Hepatocyte (in vitro differentiated cells): ENCODE results near the gene LGR4. TPM values are rescaled to one million over a fixed set of nuclear protein-coding genes. Genes with fewer than 3 reads are reported as not detected.

Experiments used
- DNase-seq: peaks from one replicate; pipeline ENCODE4 v3.0.0-alpha.2; 2016; ENCODE audit warnings: low spot score
- H2AFZ ChIP-seq: fragments of 200-600 bp; sonication (generic); 2 replicates; pipeline ENCODE4 v1.6.0; 2016; ENCODE audit warnings: antibody characterized with exemption, mild to moderate bottlenecking
- H3K27ac ChIP-seq: fragments of 200-600 bp; sonication (generic); 2 replicates; pipeline ENCODE4 v1.5.1; 2016; ENCODE audit warnings: mild to moderate bottlenecking
- H3K27me3 ChIP-seq: fragments of 200-600 bp; sonication (generic); 2 replicates; pipeline ENCODE4 v1.6.1; 2016
- H3K36me3 ChIP-seq: fragments of 200-600 bp; sonication (generic); replicated peaks from 2 replicates; pipeline ENCODE4 v1.5.1; 2016; ENCODE audit warnings: low read depth; ENCODE audit not compliant: insufficient read depth
- H3K4me1 ChIP-seq: fragments of 200-600 bp; sonication (generic); 2 replicates; pipeline ENCODE4 v1.5.1; 2016; ENCODE audit warnings: mild to moderate bottlenecking, moderate library complexity; ENCODE audit not compliant: insufficient read depth
- H3K4me2 ChIP-seq: fragments of 200-600 bp; sonication (generic); 2 replicates; pipeline ENCODE4 v1.6.0; 2016
- H3K4me3 ChIP-seq: fragments of 200-600 bp; sonication (generic); 2 replicates; pipeline ENCODE4 v1.5.1; 2016; ENCODE audit warnings: mild to moderate bottlenecking
- H3K79me2 ChIP-seq: fragments of 200-600 bp; sonication (generic); 2 replicates; pipeline ENCODE4 v1.6.0; 2017; ENCODE audit warnings: mild to moderate bottlenecking
- H3K9me2 ChIP-seq: fragments of 200-600 bp; sonication (generic); replicated peaks from 2 replicates; pipeline ENCODE4 v1.6.0; 2017; ENCODE audit warnings: mild to moderate bottlenecking; ENCODE audit not compliant: insufficient read depth
- H3K9me3 ChIP-seq: fragments of 200-600 bp; sonication (generic); 2 replicates; pipeline ENCODE4 v1.5.1; 2016; ENCODE audit warnings: low read depth, mild to moderate bottlenecking
- H4K20me1 ChIP-seq: fragments of 200-600 bp; sonication (generic); 2 replicates; pipeline ENCODE4 v1.6.0; 2016; ENCODE audit warnings: mild to moderate bottlenecking; ENCODE audit not compliant: insufficient read depth, poor library complexity, severe bottlenecking
- EZH2 ChIP-seq: fragments of 200-600 bp; sonication (generic); IDR thresholded peaks from 2 replicates; pipeline ENCODE4 v1.6.1; 2016; ENCODE audit warnings: antibody characterized with exemption, mild to moderate bottlenecking, borderline replicate concordance
- EZH2phosphoT487 ChIP-seq: fragments of 200-600 bp; sonication (generic); IDR thresholded peaks from one replicate; pipeline ENCODE4 v1.6.1; 2018; ENCODE audit warnings: antibody characterized with exemption, mild to moderate bottlenecking, low read depth, moderate library complexity; ENCODE audit not compliant: unreplicated experiment, severe bottlenecking
- WGBS: methylation state at CpG from one replicate; pipeline ENCODE4 v1.1.6; 2016; ENCODE audit warnings: low lambda C conversion rate; ENCODE audit errors: missing lambda C conversion rate; 5-methylcytosine and 5-hydroxymethylcytosine counted together
- polyA plus RNA-seq: library from polyadenylated mRNA; unstranded; fragments of >200 nt; fragmentation: Nextera tagmentation; extraction: Ambion mirVana; gene quantifications from 2 replicates; pipeline ENCODE4 v1.2.1, GENCODE V29; 2016
- total RNA-seq: library from RNA; depleted of rRNA; stranded (reverse); fragments of >200 nt; gene quantifications from 2 replicates; pipeline ENCODE4 v1.2.3, GENCODE V29; 2014
- TF ChIP-seq, protein P1 (sequence below): fragments of 200-600 bp; sonication (generic); IDR thresholded peaks from 2 replicates; pipeline ENCODE4 v1.5.1; 2016; ENCODE audit warnings: antibody characterized with exemption, mild to moderate bottlenecking; ENCODE audit not compliant: poor library complexity

LGR4 gene
- total and polyA plus RNA-seq, 2 experiments from 2014 or later: 27.2 to 115 TPM

DNA sequence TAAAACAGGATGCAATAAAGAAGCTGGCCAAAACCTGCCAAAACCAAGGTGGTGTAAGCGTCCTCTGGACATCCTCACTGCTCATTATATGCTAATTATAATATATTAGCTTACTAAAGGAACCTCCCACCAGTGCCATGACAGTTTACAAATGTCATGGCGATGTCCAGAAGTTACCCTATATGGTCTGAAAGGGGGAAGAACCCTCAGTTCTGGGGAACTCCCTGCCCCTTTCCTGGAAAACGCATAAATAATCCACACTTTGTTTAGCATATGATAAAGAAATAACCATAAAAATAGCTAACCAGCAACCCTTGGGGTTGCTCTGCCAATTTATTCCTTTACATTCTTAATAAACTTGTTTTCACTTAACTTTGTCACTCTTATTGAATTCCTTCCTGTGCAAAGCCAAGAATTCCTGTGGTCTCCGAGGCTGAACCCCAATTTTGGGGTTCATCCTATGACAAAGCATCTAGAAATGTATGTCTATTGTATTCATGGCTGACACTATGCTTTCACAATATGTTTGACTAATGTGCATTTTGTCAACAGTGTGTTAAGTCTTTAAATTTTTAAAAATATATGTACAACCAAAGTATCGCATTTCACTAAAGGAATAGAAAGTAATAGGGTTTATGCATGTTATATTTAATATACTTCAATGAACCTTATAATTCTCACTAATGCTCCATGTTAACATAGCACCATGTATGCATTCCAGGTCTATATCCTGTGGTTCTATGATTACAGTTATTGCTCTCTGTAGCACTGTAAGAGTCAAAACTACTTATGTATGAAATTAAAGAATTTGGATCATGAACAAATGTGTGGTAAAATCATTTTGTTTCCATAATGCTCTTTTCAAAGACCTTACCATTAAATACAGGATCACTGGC lies 25.1 kb downstream of the LGR4 start:
- H3K36me3 ChIP-seq: no peaks in the 10 kb centered on the region
- H3K4me2 ChIP-seq: no peak overlapping the region
- WGBS: 94% methylated on average over 5 of the region's 5 CpGs
- H3K79me2 ChIP-seq: peaks cover 93% of the 10 kb centered on the region
- no peak overlapping the region for H3K4me3 ChIP-seq
- DNase-seq: no peak
- no peaks in the 10 kb centered on the region for H3K27me3 ChIP-seq
- no peaks in the 10 kb centered on the region for H3K9me3 ChIP-seq
- H3K4me1 ChIP-seq: peaks cover 20% of the 10 kb centered on the region
- TF ChIP-seq EZH2phosphoT487 (no peak), EZH2 (no peak)
- TF ChIP-seq, protein P1, sequence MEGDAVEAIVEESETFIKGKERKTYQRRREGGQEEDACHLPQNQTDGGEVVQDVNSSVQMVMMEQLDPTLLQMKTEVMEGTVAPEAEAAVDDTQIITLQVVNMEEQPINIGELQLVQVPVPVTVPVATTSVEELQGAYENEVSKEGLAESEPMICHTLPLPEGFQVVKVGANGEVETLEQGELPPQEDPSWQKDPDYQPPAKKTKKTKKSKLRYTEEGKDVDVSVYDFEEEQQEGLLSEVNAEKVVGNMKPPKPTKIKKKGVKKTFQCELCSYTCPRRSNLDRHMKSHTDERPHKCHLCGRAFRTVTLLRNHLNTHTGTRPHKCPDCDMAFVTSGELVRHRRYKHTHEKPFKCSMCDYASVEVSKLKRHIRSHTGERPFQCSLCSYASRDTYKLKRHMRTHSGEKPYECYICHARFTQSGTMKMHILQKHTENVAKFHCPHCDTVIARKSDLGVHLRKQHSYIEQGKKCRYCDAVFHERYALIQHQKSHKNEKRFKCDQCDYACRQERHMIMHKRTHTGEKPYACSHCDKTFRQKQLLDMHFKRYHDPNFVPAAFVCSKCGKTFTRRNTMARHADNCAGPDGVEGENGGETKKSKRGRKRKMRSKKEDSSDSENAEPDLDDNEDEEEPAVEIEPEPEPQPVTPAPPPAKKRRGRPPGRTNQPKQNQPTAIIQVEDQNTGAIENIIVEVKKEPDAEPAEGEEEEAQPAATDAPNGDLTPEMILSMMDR: no peak
- H2AFZ ChIP-seq: no peak overlapping the region
- H3K27ac ChIP-seq: no peak overlapping the region
- H4K20me1 ChIP-seq: peaks cover 35% of the 10 kb centered on the region
- no peaks in the 10 kb centered on the region for H3K9me2 ChIP-seq

DNA sequence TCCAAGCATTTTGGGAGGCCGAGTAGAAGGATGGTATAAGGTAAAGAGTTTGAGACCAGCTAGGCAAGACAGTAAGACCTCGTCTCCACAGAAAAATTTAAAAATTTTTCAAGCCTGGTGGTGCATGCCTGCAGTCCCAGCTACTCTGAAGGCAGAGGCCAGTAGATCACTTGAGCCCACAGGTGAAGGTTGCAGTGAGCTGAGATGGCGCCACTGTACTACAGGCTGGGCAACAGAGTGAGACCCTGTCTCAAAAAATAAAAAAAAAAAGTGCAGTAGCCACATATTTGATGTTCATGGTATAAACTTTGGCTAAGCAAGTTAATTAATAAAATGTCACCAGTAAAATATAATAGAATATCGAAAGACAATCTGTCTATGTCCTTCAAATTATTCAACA lies 27.0 kb downstream of the LGR4 start:
- peaks cover 15% of the 10 kb centered on the region for H3K4me1 ChIP-seq
- peaks cover 94% of the 10 kb centered on the region for H3K79me2 ChIP-seq
- H3K27me3 ChIP-seq: no peaks in the 10 kb centered on the region
- no peak for DNase-seq
- no peak overlapping the region for H3K27ac ChIP-seq
- no peaks in the 10 kb centered on the region for H3K9me3 ChIP-seq
- H4K20me1 ChIP-seq: peaks cover 42% of the 10 kb centered on the region
- no peak overlapping the region for H3K4me3 ChIP-seq
- no peak overlapping the region for H2AFZ ChIP-seq
- no peak overlapping the region for H3K4me2 ChIP-seq
- no peaks in the 10 kb centered on the region for H3K9me2 ChIP-seq
- TF ChIP-seq, protein P1: no peak
- no peak for TF ChIP-seq EZH2
- no peaks in the 10 kb centered on the region for H3K36me3 ChIP-seq
- WGBS: 95% methylated on average over 4 of the region's 4 CpGs

DNA sequence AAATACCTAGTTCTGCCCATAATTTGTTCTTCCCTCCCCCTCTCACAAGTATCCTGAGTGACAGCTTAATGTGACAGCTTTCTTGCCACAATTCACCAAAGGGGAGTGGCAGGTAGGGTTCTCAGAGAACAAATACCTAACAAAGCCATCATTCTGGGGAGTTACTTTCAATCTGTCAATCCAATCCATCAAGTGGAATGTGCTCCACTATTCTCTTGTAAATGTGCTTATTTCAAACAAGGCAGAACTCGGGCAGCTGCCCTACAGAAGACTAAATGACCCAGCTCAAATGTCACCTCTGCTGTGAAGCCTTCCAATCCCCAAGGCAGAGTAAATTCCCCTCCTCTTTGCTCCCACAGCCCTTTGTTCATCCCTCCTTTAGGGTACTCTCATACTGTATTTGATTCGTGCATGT lies 27.8 kb downstream of the LGR4 start:
- 42% methylated on average over 2 of the region's 2 CpGs for WGBS
- H3K4me1 ChIP-seq: peaks cover 15% of the 10 kb centered on the region
- no peak overlapping the region for H3K4me3 ChIP-seq
- TF ChIP-seq, protein P1: no peak
- TF ChIP-seq EZH2phosphoT487 (no peak), EZH2 (no peak)
- no peak overlapping the region for H2AFZ ChIP-seq
- no peak for DNase-seq
- H3K27me3 ChIP-seq: no peaks in the 10 kb centered on the region
- no peaks in the 10 kb centered on the region for H3K9me2 ChIP-seq
- H3K27ac ChIP-seq: no peak overlapping the region
- H3K4me2 ChIP-seq: no peak overlapping the region
- peaks cover 42% of the 10 kb centered on the region for H4K20me1 ChIP-seq
- no peaks in the 10 kb centered on the region for H3K9me3 ChIP-seq
- H3K36me3 ChIP-seq: no peaks in the 10 kb centered on the region
- peaks cover 94% of the 10 kb centered on the region for H3K79me2 ChIP-seq
